Measurements from ENCODE around the gene ALMS1. TPM values are rescaled to one million over a fixed set of nuclear protein-coding genes. Genes with fewer than 3 reads are reported as not detected.

Gene ALMS1
- total and polyA plus RNA-seq, 2 of the 8 experiments (the other 6 are each of a cell fraction or from before 2014, with no cell fraction given): 21.8 to 45.6 TPM

- TF ChIP-seq PHF8 (conservative IDR thresholded peaks at IDR 0.05; ENCODE audit: low read depth, low read length) (peak; percentile 72), HDAC2 (IDR thresholded peaks at IDR 0.05; ENCODE audit: borderline replicate concordance in 1 of 2, low read depth in 2 of 2, low read length in 2 of 2) (peak in 1 of 2 experiments; percentile 9; a peak in 1 of 4 replicates), TAF1 (IDR thresholded peaks at IDR 0.05; ENCODE audit: low read depth, low read length) (peak; percentile 80), BACH1 (IDR thresholded peaks at IDR 0.05; ENCODE audit: low read length) (no peak), SP1 (IDR thresholded peaks at IDR 0.05; ENCODE audit: low read depth, low read length) (no peak), CREB1 (IDR thresholded peaks at IDR 0.05) (peak; percentile 46), JUND (IDR thresholded peaks at IDR 0.05; ENCODE audit: low read length) (no peak), FOSL1 (IDR thresholded peaks at IDR 0.05; ENCODE audit: insufficient read depth, low read depth, low read length) (no peak), MAX (IDR thresholded peaks at IDR 0.05) (peak; percentile 68), E2F6 (IDR thresholded peaks at IDR 0.05) (peak; percentile 49; the same call in 1 of the 2 replicates), CBX5 (IDR thresholded peaks at IDR 0.05; ENCODE audit: low read depth, low read length) (no peak), SP4 (IDR thresholded peaks at IDR 0.05; ENCODE audit: low read length) (0 out of 2 replicates have a peak, but pooled peaks have one; percentile 55), CTBP2 (IDR thresholded peaks at IDR 0.05; ENCODE audit: borderline replicate concordance, insufficient read depth, insufficient read length, low read length) (no peak), GABPA (IDR thresholded peaks at IDR 0.05; ENCODE audit: borderline replicate concordance, insufficient read depth, low read length) (no peak), CHD2 (IDR thresholded peaks at IDR 0.05; ENCODE audit: low read length) (no peak), SIN3A (conservative IDR thresholded peaks at IDR 0.05 in 1 of 2, IDR thresholded peaks at IDR 0.05 in 1 of 2; ENCODE audit: low read depth in 1 of 2, low read length in 2 of 2) (peak; percentile 92 to 98), POLR2A (IDR thresholded peaks at IDR 0.05; ENCODE audit: control extremely low read depth in 1 of 2, low read depth in 2 of 2, low read length in 2 of 2) (peak in 1 of 2 experiments; percentile 68; a peak in 1 of 3 replicates), TBP (IDR thresholded peaks at IDR 0.05; ENCODE audit: low read depth, low read length) (peak; percentile 39; the same call in 1 of the 2 replicates), TAF7 (optimal IDR thresholded peaks at IDR 0.05; ENCODE audit: borderline replicate concordance, low read depth, low read length) (peak; percentile 7), HDAC6 (IDR thresholded peaks at IDR 0.05; ENCODE audit: low read depth, low read length) (no peak), CHD1 (IDR thresholded peaks at IDR 0.05; ENCODE audit: low read depth, low read length) (no peak), ZNF274 (IDR thresholded peaks at IDR 0.05; ENCODE audit: borderline replicate concordance, extremely low read depth, low read length) (no peak)
- TF ChIP-seq, protein P1, sequence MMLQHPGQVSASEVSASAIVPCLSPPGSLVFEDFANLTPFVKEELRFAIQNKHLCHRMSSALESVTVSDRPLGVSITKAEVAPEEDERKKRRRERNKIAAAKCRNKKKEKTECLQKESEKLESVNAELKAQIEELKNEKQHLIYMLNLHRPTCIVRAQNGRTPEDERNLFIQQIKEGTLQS (IDR thresholded peaks at IDR 0.05; ENCODE audit: insufficient read depth, low read depth, low read length): no peak
Observed at GRCh38 chr2:73385504-73386341, at the start of gene ALMS1 (continued).
